H1 (cell line): ENCODE data around the gene EHBP1. TPM values are rescaled to one million over a fixed set of nuclear protein-coding genes. Genes with fewer than 3 reads are reported as not detected.

Experiments used
- CEBPB ChIP-seq: IDR thresholded peaks from 2 replicates; pipeline ENCODE4 v1.6.1; 2012; ENCODE audit warnings: low read depth, low read length
- CHD7 ChIP-seq: fragments of 300-600 bp; sonication (generic); IDR thresholded peaks from 2 replicates; pipeline ENCODE4 v1.7.1; 2012; ENCODE audit warnings: low read length, moderate library complexity, mild to moderate bottlenecking, inconsistent platforms; ENCODE audit not compliant: insufficient replicate concordance
- NRF1 ChIP-seq: IDR thresholded peaks from 2 replicates; pipeline ENCODE4 v1.6.1; 2011; ENCODE audit warnings: mild to moderate bottlenecking, low read depth, low read length, improper control_type of control experiment
- RBBP5 ChIP-seq: IDR thresholded peaks from 2 replicates; pipeline ENCODE4 v1.7.1; 2012; ENCODE audit warnings: low read depth, mild to moderate bottlenecking, inconsistent platforms, low read length, moderate library complexity, borderline replicate concordance
- RNF2 ChIP-seq: fragments of 200-900, 300-1000 bp; sonication (generic); IDR thresholded peaks from 2 replicates; pipeline ENCODE4 v1.7.1; 2016; ENCODE audit warnings: borderline replicate concordance, low read depth, mild to moderate bottlenecking, antibody characterized with exemption, low read length; ENCODE audit not compliant: poor library complexity, severe bottlenecking; ENCODE audit errors: missing control alignments
- SRF ChIP-seq: IDR thresholded peaks from 2 replicates; pipeline ENCODE4 v1.6.1; 2011; ENCODE audit warnings: mild to moderate bottlenecking, low read depth, low read length, moderate library complexity
- polyA plus RNA-seq, 7 experiments: library from polyadenylated mRNA; depleted of rRNA in 3 of 7; stranded (reverse) in 5 of 7; unstranded in 2 of 7; fragments of >200 nt in 5 of 7; fragments of 200-250 nt in 2 of 7; gene quantifications; 1 replicate in 5 of 7; 2 replicates in 1 of 7; 4 replicates in 1 of 7; pipeline versions ENCODE4 v1.2.1 to v1.2.3, GENCODE V29; 2011 to 2013; ENCODE audit warnings: missing spikeins in 2 of 7, mixed read lengths in 2 of 7
- total RNA-seq: library from RNA; stranded (reverse); fragmentation: NEBNext Ultra II Directional; extraction: Animal tissue kit (Norgen Biotek cat#: 25700); gene quantifications from 2 replicates; pipeline ENCODE4 v1.2.1, GENCODE V29; 2021

The EHBP1 gene
- total and polyA plus RNA-seq, 2 of the 8 experiments (the other 6 are each of a cell fraction or from before 2014, with no cell fraction given): 12.0 to 64.1 TPM

GRCh38 chr2:62994206-62994605, 288.7 kb downstream of the EHBP1 start (continued):
- TF ChIP-seq CHD7 (no peak), CEBPB (no peak), SRF (no peak), RBBP5 (no peak), NRF1 (no peak), RNF2 (no peak)
